B cell (primary cell): ENCODE measurements around the gene SERPINF2. TPM values are rescaled to one million over a fixed set of nuclear protein-coding genes. Genes with fewer than 3 reads are reported as not detected.

ENCODE experiments used
- ATAC-seq: fragments of 200-7000 bp; cut with Tn5 transposase; one replicate; pipeline ENCODE4 v1.10.0; 2021; ENCODE audit warnings: low read depth, mild to moderate bottlenecking, moderate number of reproducible peaks, moderate library complexity
- CTCF ChIA-PET: fragments of 350-600 bp; sonication (Branson Sonifier 250); formaldehyde crosslinking; loops from one replicate; lab custom pipeline; 2021; ENCODE audit warnings: antibody characterized with exemption, inconsistent platforms; lab: Charles Lee
- POLR2A ChIA-PET: fragments of 350-600 bp; sonication (Branson Sonifier 250); formaldehyde crosslinking; loops from one replicate; lab custom pipeline; 2021; ENCODE audit warnings: antibody characterized with exemption; lab: Charles Lee
- DNase-seq: peaks from one replicate; pipeline ENCODE4 v3.0.0; 2013
- H2AFZ ChIP-seq: 2 replicates; pipeline ENCODE4 v1.6.1; 2012; ENCODE audit warnings: mild to moderate bottlenecking, low read depth, low read length; ENCODE audit not compliant: insufficient read depth, poor library complexity, severe bottlenecking
- H3K27ac ChIP-seq, 2 donors: 1 replicate in 1 of 2; 2 replicates in 1 of 2; pipeline ENCODE4 v1.5.1; 2012 to 2013; ENCODE audit warnings: low read length in 2 of 2, mild to moderate bottlenecking in 2 of 2, moderate library complexity in 1 of 2
- H3K27me3 ChIP-seq, 4 experiments: fragments of 200-600 bp in 1 of 4; sonication (generic) in 1 of 4; replicated peaks in 1 of 4; 1 replicate in 2 of 4; 2 replicates in 2 of 4; pipeline versions ENCODE4 v1.6.1 to v1.7.0; 2013 to 2016; ENCODE audit warnings: low read length in 3 of 4, mild to moderate bottlenecking in 2 of 4, mixed read lengths in 1 of 4, moderate library complexity in 1 of 4; ENCODE audit not compliant: insufficient read depth in 4 of 4, control insufficient read depth in 3 of 4; ENCODE audit errors: control extremely low read depth in 1 of 4
- H3K36me3 ChIP-seq, 2 experiments: replicated peaks in 1 of 2; 1 replicate in 1 of 2; 2 replicates in 1 of 2; pipeline versions ENCODE4 v1.6.1 to v1.7.1; 2013; ENCODE audit warnings: low read length in 1 of 2; ENCODE audit not compliant: insufficient read depth in 2 of 2, control insufficient read depth in 1 of 2; ENCODE audit errors: control extremely low read depth in 1 of 2, extremely low read depth in 1 of 2
- H3K4me1 ChIP-seq, 2 donors: fragments of 200-600 bp in 1 of 2; sonication (generic) in 1 of 2; 1 replicate in 1 of 2; 2 replicates in 1 of 2; pipeline versions ENCODE4 v1.5.1 to v1.6.1; 2013 to 2017; ENCODE audit warnings: low read length in 2 of 2; ENCODE audit not compliant: control insufficient read depth in 2 of 2, insufficient read depth in 2 of 2
- H3K4me2 ChIP-seq: replicated peaks from 2 replicates; pipeline ENCODE3; 2012; ENCODE audit warnings: mild to moderate bottlenecking, low read depth, low read length; ENCODE audit not compliant: poor library complexity, severe bottlenecking
- H3K4me3 ChIP-seq, 5 experiments: fragments of 200-600 bp in 1 of 5; sonication (generic) in 1 of 5; 1 replicate in 3 of 5; 2 replicates in 2 of 5; pipeline versions ENCODE4 v1.5.1 to v1.7.0; 2011 to 2016; ENCODE audit warnings: low read length in 4 of 5, mild to moderate bottlenecking in 4 of 5, low read depth in 2 of 5, control low read depth in 1 of 5, moderate library complexity in 1 of 5; ENCODE audit not compliant: insufficient read depth in 1 of 5; ENCODE audit errors: control extremely low read depth in 1 of 5, extremely low read depth in 1 of 5
- H3K79me2 ChIP-seq: fragments of 200-600 bp; sonication (generic); one replicate; pipeline ENCODE4 v1.6.0; 2016; ENCODE audit warnings: low read length; ENCODE audit not compliant: control insufficient read depth, insufficient read depth
- H3K9ac ChIP-seq: fragments of 200-600 bp; sonication (generic); 2 replicates; pipeline ENCODE4 v1.6.1; 2017; ENCODE audit warnings: mild to moderate bottlenecking, low read length, moderate library complexity
- H3K9me3 ChIP-seq, 3 donors: one replicate each; pipeline versions ENCODE4 v1.6.1 to v1.7.1; 2013; ENCODE audit warnings: low read length in 2 of 3; ENCODE audit not compliant: control insufficient read depth in 2 of 3, insufficient read depth in 1 of 3; ENCODE audit errors: control extremely low read depth in 1 of 3
- H4K20me1 ChIP-seq: 2 replicates; pipeline ENCODE4 v1.6.0; 2012; ENCODE audit warnings: mild to moderate bottlenecking, low read length; ENCODE audit not compliant: insufficient read depth, control insufficient read depth, poor library complexity, severe bottlenecking
- H3K27ac Mint-ChIP-seq: one replicate; pipeline ENCODE4 v1.8.0; 2021; ENCODE audit warnings: mixed read lengths
- H3K27me3 Mint-ChIP-seq: one replicate; pipeline ENCODE4 v1.8.0; 2021; ENCODE audit warnings: mixed read lengths
- H3K4me1 Mint-ChIP-seq: one replicate; pipeline ENCODE4 v1.8.0; 2021; ENCODE audit warnings: mixed read lengths
- H3K4me3 Mint-ChIP-seq: one replicate; pipeline ENCODE4 v1.8.0; 2021; ENCODE audit warnings: mixed read lengths
- H3K9me3 Mint-ChIP-seq: one replicate; pipeline ENCODE4 v1.8.0; 2022; ENCODE audit warnings: mixed read lengths; ENCODE audit not compliant: insufficient read depth
- EZH2 ChIP-seq: IDR thresholded peaks from 2 replicates; pipeline ENCODE4 v1.6.1; 2012; ENCODE audit warnings: borderline replicate concordance, low read depth, mild to moderate bottlenecking, moderate library complexity, low read length; ENCODE audit not compliant: insufficient read depth, poor library complexity, severe bottlenecking
- WGBS: methylation state at CpG from one replicate; pipeline ENCODE4 v1.1.5; 2013; ENCODE audit warnings: missing lambda C conversion rate; ENCODE audit not compliant: insufficient coverage; 5-methylcytosine and 5-hydroxymethylcytosine counted together
- intact Hi-C: fragments of 100-400 bp; cut with micrococcal nuclease; formaldehyde crosslinking; loops from one replicate; pipeline ENCODE4 v1.10.0; 2022
- polyA plus RNA-seq: library from polyadenylated mRNA; depleted of rRNA; stranded (reverse); fragments of >200 nt; gene quantifications from 2 replicates; pipeline ENCODE4 v1.2.3, GENCODE V29; 2012
- total RNA-seq, 2 donors: library from RNA; stranded (reverse); fragments of 120-200 nt in 1 of 2; gene quantifications; 1 replicate in 1 of 2; 2 replicates in 1 of 2; pipeline versions ENCODE4 v1.2.3 to v1.2.4, GENCODE V29; 2013 to 2022
- TF ChIP-seq, protein P1 (sequence below): fragments of 200-600 bp; IDR thresholded peaks from one replicate; pipeline ENCODE4 v1.8.0; 2022; ENCODE audit warnings: antibody characterized with exemption, mild to moderate bottlenecking

The SERPINF2 gene
- total and polyA plus RNA-seq, 2 donors (not counting 1 experiment from before 2014, with no cell fraction given) = 0.97 to 3.9 TPM

DNA sequence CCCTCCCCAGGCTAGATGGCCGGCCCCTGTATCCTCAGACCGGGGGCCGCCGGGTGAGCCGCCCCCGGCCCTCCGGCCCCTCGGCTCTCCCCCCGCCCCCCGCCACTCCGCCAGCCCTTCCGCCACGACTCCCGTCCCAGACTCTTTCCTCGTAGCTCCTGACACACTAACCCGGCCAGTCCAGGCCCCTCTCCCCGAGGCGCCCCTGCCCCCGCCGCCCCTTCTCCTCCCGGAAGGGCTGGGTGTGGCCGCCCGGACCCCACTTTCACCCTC, 26.9 kb upstream of the SERPINF2 start:
- H3K4me3 ChIP-seq = peak overlapping the region in 4 of 5 experiments; percentile 53 to 78 (median 60)
- H3K79me2 ChIP-seq = no peaks in the 10 kb centered on the region
- Mint-ChIP-seq H3K4me1 (peaks cover 31% of the 10 kb centered on the region), H3K9me3 (no peaks in the 10 kb centered on the region), H3K27me3 (peaks cover 34% of the 10 kb centered on the region), H3K27ac (peak overlapping the region; percentile 89), H3K4me3 (peak overlapping the region; percentile 93)
- no peaks in the 10 kb centered on the region for H3K9me3 ChIP-seq
- peak overlapping the region; percentile 99 for H3K4me2 ChIP-seq
- intact Hi-C loops = loop anchor here (1.0 to 2.0 kb wide), 7 partner anchors 31 to 677 kb away; partner anchors contain the start of genes INPP5K, PRPF8, RILP and SMYD4
- H3K9ac ChIP-seq = peak overlapping the region; percentile 80
- 0% methylated on average over 8 of the region's 23 CpGs for WGBS
- ChIA-PET POLR2A (interaction anchor here (0.8 to 3.1 kb wide), 10 partner anchors 17 to 242 kb away, joined by 3 to 25 read pairs (median 4); partner anchors contain the start of genes PRPF8, RPA1 and SMYD4), CTCF (interaction anchor here (1.0 to 12.4 kb wide), 9 partner anchors 16 to 152 kb away, joined by 3 to 397 read pairs (median 10); partner anchors contain the start of genes RPA1 and SMYD4)
- peak overlapping the region; percentile 82 for H2AFZ ChIP-seq
- ATAC-seq (no peak), DNase-seq (no peak)
- peaks cover 26 to 35% of the 10 kb centered on the region in 2 donors for H3K4me1 ChIP-seq
- H3K27me3 ChIP-seq = peaks cover 0 to 33% (median 10%) of the 10 kb centered on the region in 4 experiments
- H3K27ac ChIP-seq = peak overlapping the region; percentile 30 to 75
- H3K36me3 ChIP-seq = no peaks in the 10 kb centered on the region
- TF ChIP-seq, protein P1, sequence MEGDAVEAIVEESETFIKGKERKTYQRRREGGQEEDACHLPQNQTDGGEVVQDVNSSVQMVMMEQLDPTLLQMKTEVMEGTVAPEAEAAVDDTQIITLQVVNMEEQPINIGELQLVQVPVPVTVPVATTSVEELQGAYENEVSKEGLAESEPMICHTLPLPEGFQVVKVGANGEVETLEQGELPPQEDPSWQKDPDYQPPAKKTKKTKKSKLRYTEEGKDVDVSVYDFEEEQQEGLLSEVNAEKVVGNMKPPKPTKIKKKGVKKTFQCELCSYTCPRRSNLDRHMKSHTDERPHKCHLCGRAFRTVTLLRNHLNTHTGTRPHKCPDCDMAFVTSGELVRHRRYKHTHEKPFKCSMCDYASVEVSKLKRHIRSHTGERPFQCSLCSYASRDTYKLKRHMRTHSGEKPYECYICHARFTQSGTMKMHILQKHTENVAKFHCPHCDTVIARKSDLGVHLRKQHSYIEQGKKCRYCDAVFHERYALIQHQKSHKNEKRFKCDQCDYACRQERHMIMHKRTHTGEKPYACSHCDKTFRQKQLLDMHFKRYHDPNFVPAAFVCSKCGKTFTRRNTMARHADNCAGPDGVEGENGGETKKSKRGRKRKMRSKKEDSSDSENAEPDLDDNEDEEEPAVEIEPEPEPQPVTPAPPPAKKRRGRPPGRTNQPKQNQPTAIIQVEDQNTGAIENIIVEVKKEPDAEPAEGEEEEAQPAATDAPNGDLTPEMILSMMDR = no peak
- no peak for TF ChIP-seq EZH2
- peaks cover 14% of the 10 kb centered on the region for H4K20me1 ChIP-seq
